ENCODE results near the gene CD207.

The CD207 gene

GRCh38 chr2:70796262-70796661 lies 39.4 kb downstream of the CD207 start:
- in situ Hi-C loops (cut with MboI; ENCODE audit: low sequenced_read_pairs), result loop anchor here (25.0 kb wide), 1 partner anchor 141 kb away; the partner anchor contains the start of gene ATP6V1B1

DNA sequence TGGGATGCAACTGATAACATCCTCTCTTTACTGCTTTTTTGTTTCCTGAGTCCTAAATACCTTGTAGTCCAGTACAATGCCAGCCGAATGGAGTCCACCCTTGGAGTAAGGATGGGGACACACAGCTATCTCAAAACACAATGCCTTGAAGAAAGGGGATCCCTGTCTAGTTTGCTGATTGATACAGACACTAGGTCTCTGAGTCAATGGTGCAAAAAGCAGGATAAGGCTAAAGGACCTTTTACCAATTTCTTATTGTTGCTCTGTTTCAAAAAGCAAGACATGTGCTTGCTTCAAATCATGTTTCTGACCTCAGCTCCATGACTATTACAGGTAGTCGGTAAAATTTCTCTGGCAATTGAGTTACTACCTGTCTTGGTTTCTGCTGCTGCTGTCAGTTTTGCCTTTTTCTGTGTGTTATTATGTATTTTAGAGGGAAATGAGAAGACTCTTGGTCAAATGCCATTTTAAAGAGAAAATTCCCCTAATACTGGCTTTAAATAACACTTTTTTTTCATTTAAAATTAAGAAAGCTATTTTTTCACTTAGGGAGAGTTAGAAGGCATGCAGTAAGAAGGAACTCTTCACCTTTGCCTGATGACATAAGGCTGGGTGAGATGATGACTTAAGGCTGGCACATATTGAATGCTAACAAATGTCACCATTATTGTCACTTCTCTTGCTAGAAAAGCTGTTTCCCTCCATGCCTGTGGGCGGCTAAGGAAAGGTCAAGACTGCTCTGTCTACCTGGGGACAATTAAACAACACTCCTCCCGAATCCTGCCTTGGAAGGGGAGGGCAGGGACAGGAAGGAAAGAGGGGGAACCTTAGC lies 40.2 kb downstream of the CD207 start:
- in situ Hi-C loops (cut with MboI; ENCODE audit: low sequenced_read_pairs), result loop anchor here (25.0 kb wide), 1 partner anchor 142 kb away; the partner anchor contains the start of gene ATP6V1B1

DNA sequence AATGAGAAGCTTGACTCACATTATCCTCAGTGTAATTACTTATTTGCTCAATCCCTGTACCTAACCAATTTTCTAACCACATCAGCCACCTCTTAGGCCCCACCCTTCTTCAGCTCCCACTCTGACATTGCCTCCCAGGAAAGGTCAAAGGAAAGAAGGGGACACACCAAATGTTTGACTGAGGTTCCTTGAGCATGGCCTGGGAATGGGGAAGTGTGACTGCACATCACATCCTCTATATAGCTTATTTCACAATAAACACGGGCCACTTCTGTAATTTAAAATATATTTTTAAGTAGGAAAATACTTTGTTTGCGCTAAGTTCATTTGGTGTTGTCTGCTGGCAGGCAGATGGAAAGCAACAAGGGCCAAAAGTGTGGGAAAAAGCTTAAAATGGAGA lies 42.2 kb downstream of the CD207 start:
- in situ Hi-C loops (cut with MboI; ENCODE audit: low sequenced_read_pairs), result loop anchor here (25.0 kb wide), 1 partner anchor 144 kb away; the partner anchor contains the start of gene ATP6V1B1

GRCh38 chr2:70790136-70790828 lies 45.3 kb downstream of the CD207 start, which contains the start of gene FIGLA:
FIGLA (minus strand) TSS chr2:70790643; CDS start chr2:70790638, 5 bp downstream.
- in situ Hi-C loops (cut with MboI; ENCODE audit: low sequenced_read_pairs), result loop anchor here (25.0 kb wide), 1 partner anchor 147 kb away; the partner anchor contains the start of gene ATP6V1B1

GRCh38 chr2:70789304-70790135 lies 46.1 kb downstream of the CD207 start:
- in situ Hi-C loops (cut with MboI; ENCODE audit: low sequenced_read_pairs), result loop anchor here (25.0 kb wide), 1 partner anchor 148 kb away; the partner anchor contains the start of gene ATP6V1B1

- in situ Hi-C loops (cut with MboI; ENCODE audit: low sequenced_read_pairs), result loop anchor here (25.0 kb wide), 1 partner anchor 152 kb away; the partner anchor contains the start of gene ATP6V1B1
These were observed 50.3 kb downstream of the CD207 start for GRCh38 chr2:70785137-70785911.

DNA sequence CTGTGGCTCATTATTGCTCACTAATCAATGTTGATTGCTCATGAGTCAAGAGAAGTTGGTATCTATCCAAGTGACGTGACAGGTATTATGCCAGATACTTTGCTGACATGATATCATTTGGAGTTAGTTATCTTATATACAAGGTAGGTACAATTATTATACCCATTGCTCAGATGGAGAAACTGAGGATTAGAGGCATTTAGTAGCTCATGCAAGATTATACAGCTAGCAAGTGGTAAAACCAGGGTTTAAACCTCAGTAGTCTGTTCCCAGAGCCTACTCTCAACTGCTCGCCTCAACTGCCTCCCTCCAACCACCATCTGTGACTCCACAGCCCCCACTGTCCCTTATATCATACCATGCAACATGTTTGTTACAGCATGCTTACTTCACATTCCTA lies 51.3 kb downstream of the CD207 start:
- in situ Hi-C loops (cut with MboI; ENCODE audit: low sequenced_read_pairs), result loop anchor here (25.0 kb wide), 1 partner anchor 153 kb away; the partner anchor contains the start of gene ATP6V1B1

Data from HL-60/S4 treated with phorbol 12-myristate 13-acetate at 8.2 ng/mL for 4 days and 3 days (cell line).